Prostate gland (tissue), 2 donors: ENCODE results near the gene TSPAN18.

Experiments
- POLR2A ChIP-seq: fragments of 450-650 bp; IDR thresholded peaks from one replicate; pipeline ENCODE4 v1.6.1; 2016; ENCODE audit warnings: antibody characterized with exemption, mild to moderate bottlenecking
- POLR2AphosphoS5 ChIP-seq: sonication (generic); formaldehyde crosslinking; IDR thresholded peaks from one replicate; pipeline ENCODE4 v1.6.1; 2017; ENCODE audit warnings: antibody characterized with exemption
- TF ChIP-seq, protein P1 (sequence below), 4 experiments: fragments of 200-600 bp in 2 of 4; fragments of 450-650 bp in 2 of 4; sonication (generic) in 2 of 4; IDR thresholded peaks; 1 replicate in 3 of 4; 2 replicates in 1 of 4; pipeline ENCODE4 v1.5.1; 2016 to 2019; ENCODE audit warnings: antibody characterized with exemption in 4 of 4, mild to moderate bottlenecking in 2 of 4, moderate library complexity in 2 of 4

DNA sequence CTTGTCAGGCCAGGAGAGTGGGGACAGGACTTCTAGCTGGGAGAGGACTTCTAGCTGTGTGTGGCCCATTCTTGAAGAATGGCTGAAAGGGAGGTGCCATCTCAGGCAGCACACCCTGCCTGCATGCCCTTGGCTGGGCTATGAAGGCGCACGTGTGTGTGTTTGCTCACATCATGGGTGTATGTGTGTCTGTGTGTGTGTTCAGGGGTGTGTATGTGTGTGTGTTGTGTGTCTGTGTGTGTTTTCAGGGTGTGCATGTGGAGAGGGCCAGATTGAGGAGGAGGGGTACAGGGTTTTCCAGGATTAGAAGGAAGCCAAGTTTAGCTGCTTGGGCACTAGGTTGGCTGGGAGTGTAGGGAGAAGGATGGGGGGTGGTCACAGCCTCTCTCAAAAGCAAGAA, 207.3 kb downstream of the TSPAN18 start:
- TF ChIP-seq, protein P1, sequence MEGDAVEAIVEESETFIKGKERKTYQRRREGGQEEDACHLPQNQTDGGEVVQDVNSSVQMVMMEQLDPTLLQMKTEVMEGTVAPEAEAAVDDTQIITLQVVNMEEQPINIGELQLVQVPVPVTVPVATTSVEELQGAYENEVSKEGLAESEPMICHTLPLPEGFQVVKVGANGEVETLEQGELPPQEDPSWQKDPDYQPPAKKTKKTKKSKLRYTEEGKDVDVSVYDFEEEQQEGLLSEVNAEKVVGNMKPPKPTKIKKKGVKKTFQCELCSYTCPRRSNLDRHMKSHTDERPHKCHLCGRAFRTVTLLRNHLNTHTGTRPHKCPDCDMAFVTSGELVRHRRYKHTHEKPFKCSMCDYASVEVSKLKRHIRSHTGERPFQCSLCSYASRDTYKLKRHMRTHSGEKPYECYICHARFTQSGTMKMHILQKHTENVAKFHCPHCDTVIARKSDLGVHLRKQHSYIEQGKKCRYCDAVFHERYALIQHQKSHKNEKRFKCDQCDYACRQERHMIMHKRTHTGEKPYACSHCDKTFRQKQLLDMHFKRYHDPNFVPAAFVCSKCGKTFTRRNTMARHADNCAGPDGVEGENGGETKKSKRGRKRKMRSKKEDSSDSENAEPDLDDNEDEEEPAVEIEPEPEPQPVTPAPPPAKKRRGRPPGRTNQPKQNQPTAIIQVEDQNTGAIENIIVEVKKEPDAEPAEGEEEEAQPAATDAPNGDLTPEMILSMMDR (IDR thresholded peaks at IDR 0.05), result no peak
- TF ChIP-seq POLR2AphosphoS5 (no peak), POLR2A (no peak)
